ENCODE data around the gene EIF4G3. TPM values are rescaled to one million over a fixed set of nuclear protein-coding genes. Genes with fewer than 3 reads are reported as not detected.
A peak's percentile ranks its signal among the peaks of the same experiment; 100 is the strongest.

EIF4G3 gene
- total and polyA plus RNA-seq, 9 of the 15 experiments (the other 6 are each of a cell fraction or from before 2014, with no cell fraction given), result 6.7 to 40.5 (median 32.1) TPM

GRCh38 chr1:21176586-21177555 lies at the start of gene EIF4G3 (continued):
- TF ChIP-seq REST (IDR thresholded peaks at IDR 0.05; ENCODE audit: borderline replicate concordance), result no peak
- TF ChIP-seq REST (CRISPR knock-in tag; IDR thresholded peaks at IDR 0.05; ENCODE audit: low read depth), result peak; percentile 49; the same call in 1 of the 2 replicates
- TF ChIP-seq CREBBP (IDR thresholded peaks at IDR 0.05; ENCODE audit: low read depth, low read length), result no peak
- TF ChIP-seq SMAD2 (IDR thresholded peaks at IDR 0.05; ENCODE audit: low read depth, low read length), result no peak
- no peak for TF ChIP-seq ZNF444 (CRISPR knock-in tag; IDR thresholded peaks at IDR 0.05)
- no peak for TF ChIP-seq RERE (CRISPR knock-in tag; IDR thresholded peaks at IDR 0.05; ENCODE audit: borderline replicate concordance)
- TF ChIP-seq ZNF586 (CRISPR knock-in tag; conservative IDR thresholded peaks at IDR 0.05), result no peak
- TF ChIP-seq POLR2B (IDR thresholded peaks at IDR 0.05; ENCODE audit: low read depth, partially characterized antibody), result peak; percentile 85
- TF ChIP-seq EP400 (IDR thresholded peaks at IDR 0.05), result peak; percentile 93
- no peak for TF ChIP-seq ZFP1 (CRISPR knock-in tag; IDR thresholded peaks at IDR 0.05)
- no peak for TF ChIP-seq U2AF1 (optimal IDR thresholded peaks at IDR 0.05; ENCODE audit: low read depth, low read length)
- TF ChIP-seq ZNF212 (CRISPR knock-in tag; IDR thresholded peaks at IDR 0.05), result 0 out of 2 replicates have a peak, but pooled peaks have one; percentile 48

Data from K562 (cell line).